Neural cell (in vitro differentiated cells): Measurements from ENCODE around the gene POP5. TPM values are rescaled to one million over a fixed set of nuclear protein-coding genes. Genes with fewer than 3 reads are reported as not detected.

Source experiments
- H2AFZ ChIP-seq: fragments of 200-600, 300-800 bp; sonication (generic), shearing (Covaris generic); 2 replicates; pipeline ENCODE4 v1.6.0; 2014; ENCODE audit warnings: low read depth, mild to moderate bottlenecking, antibody characterized with exemption, low read length, moderate library complexity
- H3F3A ChIP-seq: fragments of 200-600 bp; shearing (Covaris generic); 2 replicates; pipeline ENCODE4 v1.6.1; 2016; ENCODE audit warnings: mild to moderate bottlenecking, moderate library complexity, mixed read lengths, antibody characterized with exemption, low read length; ENCODE audit not compliant: insufficient read depth, poor library complexity, severe bottlenecking
- H3K27ac ChIP-seq: fragments of 200-600, 300-800 bp; sonication (generic), shearing (Covaris generic); 2 replicates; pipeline ENCODE4 v1.5.1; 2014; ENCODE audit warnings: mild to moderate bottlenecking, low read length, moderate library complexity
- H3K27me3 ChIP-seq: fragments of 300-800, 200-600 bp; sonication (generic), shearing (Covaris generic); 2 replicates; pipeline ENCODE4 v1.6.0; 2014; ENCODE audit warnings: mild to moderate bottlenecking, low read depth, low read length, moderate library complexity; ENCODE audit not compliant: insufficient read depth
- H3K36me3 ChIP-seq: fragments of 300-800, 200-600 bp; sonication (generic), shearing (Covaris generic); 2 replicates; pipeline ENCODE4 v1.5.1; 2014; ENCODE audit warnings: mild to moderate bottlenecking, antibody characterized with exemption, low read length, moderate library complexity; ENCODE audit not compliant: insufficient read depth
- H3K4me2 ChIP-seq: fragments of 300-800, 200-600 bp; sonication (generic), shearing (Covaris generic); 2 replicates; pipeline ENCODE4 v1.6.0; 2014; ENCODE audit warnings: mild to moderate bottlenecking, low read length
- H3K4me3 ChIP-seq: fragments of 300-800, 200-600 bp; sonication (generic), shearing (Covaris generic); 2 replicates; pipeline ENCODE4 v1.5.1; 2014; ENCODE audit warnings: mild to moderate bottlenecking, low read length, moderate library complexity
- H3K79me2 ChIP-seq: fragments of 200-600 bp; shearing (Covaris generic); replicated peaks from 2 replicates; pipeline ENCODE4 v1.6.0; 2014; ENCODE audit warnings: mild to moderate bottlenecking, low read length, moderate library complexity; ENCODE audit not compliant: insufficient read depth
- H3K9ac ChIP-seq: fragments of 300-800, 200-600 bp; sonication (generic), shearing (Covaris generic); 2 replicates; pipeline ENCODE4 v1.6.1; 2016; ENCODE audit warnings: mild to moderate bottlenecking, low read length, mixed read lengths
- H3K9me2 ChIP-seq: fragments of 200-600 bp; shearing (Covaris generic); 2 replicates; pipeline ENCODE4 v1.6.1; 2016; ENCODE audit warnings: mild to moderate bottlenecking, low read length, mixed read lengths; ENCODE audit not compliant: insufficient read depth
- H3K9me3 ChIP-seq: fragments of 200-600, 300-800 bp; sonication (generic), shearing (Covaris generic); 2 replicates; pipeline ENCODE4 v1.6.1; 2016; ENCODE audit warnings: mild to moderate bottlenecking, mixed run types, low read length, moderate library complexity, mixed read lengths
- H4K20me1 ChIP-seq: fragments of 200-600 bp; shearing (Covaris generic); 2 replicates; pipeline ENCODE4 v1.6.1; 2016; ENCODE audit warnings: mild to moderate bottlenecking, mixed run types; ENCODE audit not compliant: insufficient read depth
- CTCF ChIP-seq: fragments of 450-650 bp; IDR thresholded peaks from 2 replicates; pipeline ENCODE4 v1.5.1; 2014; ENCODE audit warnings: antibody characterized with exemption, mild to moderate bottlenecking, moderate library complexity; ENCODE audit not compliant: poor library complexity, severe bottlenecking
- EP300 ChIP-seq: fragments of 450-650 bp; conservative IDR thresholded peaks from 2 replicates; pipeline ENCODE4 v1.6.1; 2014; ENCODE audit warnings: antibody characterized with exemption, mild to moderate bottlenecking, moderate library complexity; ENCODE audit not compliant: poor library complexity, severe bottlenecking
- EZH2 ChIP-seq: fragments of 200-600, 300-800 bp; shearing (Covaris generic), sonication (generic); IDR thresholded peaks from 2 replicates; pipeline ENCODE4 v1.6.1; 2014; ENCODE audit warnings: antibody characterized with exemption, low read length, borderline replicate concordance, mild to moderate bottlenecking; ENCODE audit not compliant: insufficient read depth, poor library complexity, severe bottlenecking
- MXI1 ChIP-seq: fragments of 450-650 bp; conservative IDR thresholded peaks from 2 replicates; pipeline ENCODE4 v1.6.1; 2014; ENCODE audit warnings: antibody characterized with exemption, mild to moderate bottlenecking; ENCODE audit not compliant: poor library complexity, severe bottlenecking
- POLR2AphosphoS5 ChIP-seq: IDR thresholded peaks from 2 replicates; pipeline ENCODE4 v1.6.1; 2012
- RAD21 ChIP-seq: fragments of 450-650 bp; conservative IDR thresholded peaks from 2 replicates; pipeline ENCODE4 v1.6.1; 2014; ENCODE audit warnings: antibody characterized with exemption, mild to moderate bottlenecking, moderate library complexity
- REST ChIP-seq: IDR thresholded peaks from 2 replicates; pipeline ENCODE4 v1.6.1; 2012; ENCODE audit warnings: borderline replicate concordance
- SMC3 ChIP-seq: fragments of 450-650 bp; conservative IDR thresholded peaks from 2 replicates; pipeline ENCODE4 v1.6.1; 2014; ENCODE audit warnings: antibody characterized with exemption, mild to moderate bottlenecking, moderate library complexity; ENCODE audit not compliant: poor library complexity
- TAF1 ChIP-seq: IDR thresholded peaks from 2 replicates; pipeline ENCODE4 v1.6.1; 2012; ENCODE audit warnings: low read depth
- polyA plus RNA-seq: library from polyadenylated mRNA; depleted of rRNA; stranded (reverse); fragments of >200 nt; gene quantifications from 2 replicates; pipeline ENCODE4 v1.2.3, GENCODE V29; 2014

POP5 gene
- polyA plus RNA-seq, 1 donor from 2014 or later, result 153 TPM

GRCh38 chr12:120598674-120599463 is 17.7 kb upstream of the POP5 start:
- TF ChIP-seq POLR2AphosphoS5 (no peak), RAD21 (no peak), EZH2 (no peak), CTCF (no peak), MXI1 (no peak), TAF1 (no peak), EP300 (no peak), SMC3 (no peak), REST (no peak)
- Histone ChIP-seq H2AFZ (no peak overlapping the region), H3K4me2 (no peak overlapping the region), H3F3A (no peaks in the 10 kb centered on the region), H3K27me3 (no peaks in the 10 kb centered on the region), H3K9me2 (no peaks in the 10 kb centered on the region), H3K9ac (no peak overlapping the region), H4K20me1 (no peaks in the 10 kb centered on the region), H3K27ac (no peak overlapping the region), H3K4me3 (no peak overlapping the region), H3K79me2 (no peaks in the 10 kb centered on the region), H3K36me3 (no peaks in the 10 kb centered on the region), H3K9me3 (no peaks in the 10 kb centered on the region)

- no peaks in the 10 kb centered on the region for H3K36me3 ChIP-seq
- H3K9ac ChIP-seq, result no peak overlapping the region
- H4K20me1 ChIP-seq, result no peaks in the 10 kb centered on the region
- no peaks in the 10 kb centered on the region for H3K79me2 ChIP-seq
- no peak for TF ChIP-seq EZH2
- no peak for TF ChIP-seq MXI1
- TF ChIP-seq SMC3, result no peak
- TF ChIP-seq RAD21, result no peak
- no peak for TF ChIP-seq POLR2AphosphoS5
- no peak for TF ChIP-seq TAF1
- TF ChIP-seq REST, result no peak
- no peak for TF ChIP-seq CTCF
- no peaks in the 10 kb centered on the region for H3F3A ChIP-seq
- no peak overlapping the region for H3K27ac ChIP-seq
- no peaks in the 10 kb centered on the region for H3K27me3 ChIP-seq
- H3K9me3 ChIP-seq, result no peaks in the 10 kb centered on the region
- no peak overlapping the region for H3K4me2 ChIP-seq
- H3K4me3 ChIP-seq, result no peak overlapping the region
- H2AFZ ChIP-seq, result no peak overlapping the region
- H3K9me2 ChIP-seq, result no peaks in the 10 kb centered on the region
Observed at GRCh38 chr12:120597861-120598260, 16.7 kb upstream of the POP5 start.
